ENCODE measurements around the gene DTNB.

- no peak for TF ChIP-seq CTCF (conservative IDR thresholded peaks at IDR 0.05)
- no peak for TF ChIP-seq EZH2 (IDR thresholded peaks at IDR 0.05; ENCODE audit: low read depth)
These were observed 256.7 kb downstream of the DTNB start for GRCh38 chr2:25416674-25417073.

Data from PC-9 (cell line).